NCI-H2171 (cell line): ENCODE data around the gene ZNF536.

ENCODE experiments used
- DNase-seq: peaks from one replicate; lab custom pipeline; 2025; lab: John Stamatoyannopoulos, UW

ZNF536 gene

GRCh38 chr19:30364866-30365800 lies 7.1 kb upstream of the ZNF536 start:
- DNase-seq = no peak

GRCh38 chr19:30366282-30366681 lies 5.9 kb upstream of the ZNF536 start:
- no peak for DNase-seq

- DNase-seq = no peak
Observed at GRCh38 chr19:30367006-30367405, 5.2 kb upstream of the ZNF536 start.

GRCh38 chr19:30367421-30367820 lies 4.8 kb upstream of the ZNF536 start:
- no peak for DNase-seq

- no peak for DNase-seq
Observed at GRCh38 chr19:30369833-30370232, 2.4 kb upstream of the ZNF536 start.

GRCh38 chr19:30371161-30371836 lies 885 bp upstream of the ZNF536 start:
- peak; percentile 76 for DNase-seq

- no peak for DNase-seq
Observed at GRCh38 chr19:30373593-30373992, 1.4 kb downstream of the ZNF536 start.

- no peak for DNase-seq
Observed at GRCh38 chr19:30374539-30374864, 2.3 kb downstream of the ZNF536 start.

- DNase-seq = peak; percentile 48
Observed at GRCh38 chr19:30374865-30375552, 2.8 kb downstream of the ZNF536 start.

- no peak for DNase-seq
Observed at GRCh38 chr19:30375553-30376031, 3.4 kb downstream of the ZNF536 start.

GRCh38 chr19:30376272-30376671 lies 4.1 kb downstream of the ZNF536 start:
- DNase-seq = no peak

GRCh38 chr19:30376826-30377425 lies 4.7 kb downstream of the ZNF536 start:
- no peak for DNase-seq

GRCh38 chr19:30378701-30379100 lies 6.5 kb downstream of the ZNF536 start:
- DNase-seq = no peak

GRCh38 chr19:30379841-30380610 lies 7.8 kb downstream of the ZNF536 start:
- DNase-seq = no peak

GRCh38 chr19:30381366-30381765 lies 9.2 kb downstream of the ZNF536 start:
- no peak for DNase-seq

GRCh38 chr19:30385174-30385573 lies 13.0 kb downstream of the ZNF536 start:
- DNase-seq = no peak

GRCh38 chr19:30385666-30386065 lies 13.5 kb downstream of the ZNF536 start:
- no peak for DNase-seq

- no peak for DNase-seq
Observed at GRCh38 chr19:30386551-30387143, 14.5 kb downstream of the ZNF536 start.

- no peak for DNase-seq
Observed at GRCh38 chr19:30387311-30388115, 15.3 kb downstream of the ZNF536 start.

GRCh38 chr19:30388327-30388726 lies 16.1 kb downstream of the ZNF536 start:
- no peak for DNase-seq
